ENCODE results near the gene GLOD5. TPM values are rescaled to one million over a fixed set of nuclear protein-coding genes. Genes with fewer than 3 reads are reported as not detected.
A peak's percentile ranks its signal among the peaks of the same experiment; 100 is the strongest.

The GLOD5 gene
- total RNA-seq, 2 experiments from 2014 or later, result not detected

DNA sequence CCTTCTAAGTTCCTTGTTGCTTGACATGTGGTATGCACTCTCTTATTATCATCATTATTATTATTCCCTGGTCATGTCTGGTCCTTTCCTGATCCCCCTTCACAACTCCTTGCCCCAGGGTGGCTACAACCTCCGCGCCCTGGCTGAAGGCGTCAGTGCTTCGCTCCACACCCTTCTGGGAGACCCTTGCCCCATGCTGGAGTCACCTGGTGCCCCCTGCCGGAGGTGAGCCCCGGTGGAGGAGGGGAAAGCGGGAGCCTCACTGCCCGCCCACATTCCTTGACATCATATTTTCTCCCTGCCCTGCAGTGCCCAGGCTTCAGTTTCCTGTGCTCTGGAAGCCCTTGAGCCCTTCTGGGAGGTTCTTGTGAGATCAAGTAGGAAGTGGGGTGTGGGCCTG, 53.7 kb downstream of the GLOD5 start:
- H4K20me1 ChIP-seq (ENCODE audit: insufficient read depth, low read length), result no peaks in the 10 kb centered on the region
- POLR2A ChIA-PET, result no interaction called here
- no peaks in the 10 kb centered on the region; the same call in 1 of the 2 replicates for H3K36me3 ChIP-seq (ENCODE audit: insufficient read depth, low read length)
- intact Hi-C loops (cut with micrococcal nuclease; ENCODE audit: unreplicated experiment), result no loop called here
- no peaks in the 10 kb centered on the region for H3K9me2 ChIP-seq (ENCODE audit: insufficient read depth, low read length)
- no peak for DNase-seq (ENCODE audit: low spot score)
- H3K79me2 ChIP-seq (ENCODE audit: insufficient read depth, low read depth, low read length), result no peaks in the 10 kb centered on the region
- TF ChIP-seq EZH2phosphoT487 (IDR thresholded peaks at IDR 0.05; ENCODE audit: borderline replicate concordance, low read depth, low read length) (no peak), CTCF (conservative IDR thresholded peaks at IDR 0.05; ENCODE audit: low read length) (no peak)
- no peaks in the 10 kb centered on the region for H3K9me3 ChIP-seq (ENCODE audit: low read length)
- CTCF ChIA-PET (ENCODE audit: unreplicated experiment), result no interaction called here
- no peaks in the 10 kb centered on the region for H3K4me1 ChIP-seq (ENCODE audit: insufficient read depth, low read length, poor library complexity, severe bottlenecking)
- no TSS peak for BruUV-seq (replicated peaks)
- H3K4me3 ChIP-seq (ENCODE audit: low read depth, low read length, poor library complexity, severe bottlenecking), result no peak overlapping the region
- H3K27ac ChIP-seq (ENCODE audit: low read depth, low read length, poor library complexity, severe bottlenecking), result no peak overlapping the region
- no peak overlapping the region for H2AFZ ChIP-seq (ENCODE audit: low read length)
- H3K4me2 ChIP-seq (ENCODE audit: low read length), result no peak overlapping the region

- no peak overlapping the region for H2AFZ ChIP-seq (ENCODE audit: low read length)
- H3K4me2 ChIP-seq (ENCODE audit: low read length), result no peak overlapping the region
- no peaks in the 10 kb centered on the region for H3K9me3 ChIP-seq (ENCODE audit: low read length)
- H3K4me3 ChIP-seq (ENCODE audit: low read depth, low read length, poor library complexity, severe bottlenecking), result no peak overlapping the region
- peak; percentile 3 for DNase-seq (ENCODE audit: low spot score)
- H3K79me2 ChIP-seq (ENCODE audit: insufficient read depth, low read depth, low read length), result no peaks in the 10 kb centered on the region
- TF ChIP-seq CTCF (conservative IDR thresholded peaks at IDR 0.05; ENCODE audit: low read length) (no peak), EZH2phosphoT487 (IDR thresholded peaks at IDR 0.05; ENCODE audit: borderline replicate concordance, low read depth, low read length) (no peak)
- ChIA-PET POLR2A (no interaction called here), CTCF (ENCODE audit: unreplicated experiment) (no interaction called here)
- H4K20me1 ChIP-seq (ENCODE audit: insufficient read depth, low read length), result no peaks in the 10 kb centered on the region
- H3K4me1 ChIP-seq (ENCODE audit: insufficient read depth, low read length, poor library complexity, severe bottlenecking), result no peaks in the 10 kb centered on the region
- H3K9me2 ChIP-seq (ENCODE audit: insufficient read depth, low read length), result no peaks in the 10 kb centered on the region
- intact Hi-C loops (cut with micrococcal nuclease; ENCODE audit: unreplicated experiment), result no loop called here
- BruUV-seq (replicated peaks), result no TSS peak
- H3K36me3 ChIP-seq (ENCODE audit: insufficient read depth, low read length), result no peaks in the 10 kb centered on the region; the same call in 1 of the 2 replicates
- no peak overlapping the region for H3K27ac ChIP-seq (ENCODE audit: low read depth, low read length, poor library complexity, severe bottlenecking)
These were observed 54.7 kb downstream of the GLOD5 start for GRCh38 chrX:48816014-48816810.

- Histone ChIP-seq H3K4me3 (ENCODE audit: low read depth, low read length, poor library complexity, severe bottlenecking) (no peak overlapping the region), H2AFZ (ENCODE audit: low read length) (no peak overlapping the region), H4K20me1 (ENCODE audit: insufficient read depth, low read length) (no peaks in the 10 kb centered on the region), H3K9me2 (ENCODE audit: insufficient read depth, low read length) (no peaks in the 10 kb centered on the region), H3K4me2 (ENCODE audit: low read length) (no peak overlapping the region), H3K4me1 (ENCODE audit: insufficient read depth, low read length, poor library complexity, severe bottlenecking) (no peaks in the 10 kb centered on the region), H3K36me3 (ENCODE audit: insufficient read depth, low read length) (no peaks in the 10 kb centered on the region; the same call in 1 of the 2 replicates), H3K27ac (ENCODE audit: low read depth, low read length, poor library complexity, severe bottlenecking) (no peak overlapping the region), H3K79me2 (ENCODE audit: insufficient read depth, low read depth, low read length) (no peaks in the 10 kb centered on the region), H3K9me3 (ENCODE audit: low read length) (no peaks in the 10 kb centered on the region)
- ChIA-PET CTCF (ENCODE audit: unreplicated experiment) (no interaction called here), POLR2A (no interaction called here)
- BruUV-seq (replicated peaks), result no TSS peak
- no peak for TF ChIP-seq EZH2phosphoT487 (IDR thresholded peaks at IDR 0.05; ENCODE audit: borderline replicate concordance, low read depth, low read length)
- no peak for TF ChIP-seq CTCF (conservative IDR thresholded peaks at IDR 0.05; ENCODE audit: low read length)
- DNase-seq (ENCODE audit: low spot score), result no peak
- intact Hi-C loops (cut with micrococcal nuclease; ENCODE audit: unreplicated experiment), result no loop called here
These were observed 56.6 kb downstream of the GLOD5 start for GRCh38 chrX:48818098-48818497.

All from OCI-LY7 (cell line).